HFFc6 (cell line): ENCODE data around the gene ART3. TPM values are rescaled to one million over a fixed set of nuclear protein-coding genes. Genes with fewer than 3 reads are reported as not detected.
A peak's percentile ranks its signal among the peaks of the same experiment; 100 is the strongest.

Experiments used
- DNase-seq: peaks from one replicate; pipeline ENCODE4 v3.0.0-alpha.2; 2018
- H3K27ac Mint-ChIP-seq: 2 replicates; pipeline ENCODE4 v1.8.0; 2020; ENCODE audit warnings: mild to moderate bottlenecking, mixed read lengths
- H3K27me3 Mint-ChIP-seq: 2 replicates; pipeline ENCODE4 v1.8.0; 2021; ENCODE audit warnings: mild to moderate bottlenecking, moderate library complexity, mixed read lengths; ENCODE audit not compliant: insufficient read depth
- H3K36me3 Mint-ChIP-seq: 2 replicates; pipeline ENCODE4 v1.8.0; 2021; ENCODE audit warnings: low read depth, mixed read lengths
- H3K4me1 Mint-ChIP-seq: 2 replicates; pipeline ENCODE4 v1.8.0; 2020; ENCODE audit warnings: low read depth, mixed read lengths
- H3K4me3 Mint-ChIP-seq: 2 replicates; pipeline ENCODE4 v1.8.0; 2020; ENCODE audit warnings: mild to moderate bottlenecking, moderate library complexity, mixed read lengths
- H3K9me3 Mint-ChIP-seq: 2 replicates; pipeline ENCODE4 v1.8.0; 2020; ENCODE audit warnings: mild to moderate bottlenecking, mixed read lengths
- CTCF ChIP-seq: fragments of 200-600 bp; sonication (generic); IDR thresholded peaks from 2 replicates; pipeline ENCODE4 v1.5.0; 2021; ENCODE audit warnings: antibody characterized with exemption, mild to moderate bottlenecking
- total RNA-seq, 6 experiments: library from RNA; stranded (reverse); fragmentation: NEBNext Ultra II Directional; extraction: Animal tissue kit (Norgen Biotek cat#: 25700); gene quantifications; 2 replicates in 1 of 6; 3 replicates in 5 of 6; pipeline ENCODE4 v1.2.3, GENCODE V29; 2021

ART3 gene
- total RNA-seq, 6 experiments from 2014 or later = not detected

GRCh38 chr4:76148142-76148865 is 73.8 kb downstream of the ART3 start, which contains the start of gene NUP54:
NUP54 (minus strand) TSS chr4:76148397; CDS start chr4:76148374, 23 bp downstream.
- Mint-ChIP-seq H3K9me3 (no peaks in the 10 kb centered on the region), H3K36me3 (peaks cover 10% of the 10 kb centered on the region; the same call in 1 of the 2 replicates), H3K4me1 (peaks cover 37% of the 10 kb centered on the region), H3K4me3 (peak within 1 kb of the TSS; percentile 99), H3K27ac (peak within 1 kb of the TSS; percentile 97), H3K27me3 (peaks cover 2% of the 10 kb centered on the region; the same call in 1 of the 2 replicates)
- peak; percentile 88 for DNase-seq
- no peak for TF ChIP-seq CTCF

- Mint-ChIP-seq H3K4me1 (peaks cover 19% of the 10 kb centered on the region), H3K4me3 (no peak overlapping the region), H3K9me3 (peaks cover 4% of the 10 kb centered on the region; the same call in 1 of the 2 replicates), H3K36me3 (peaks cover 17% of the 10 kb centered on the region), H3K27ac (no peak overlapping the region), H3K27me3 (peaks cover 2% of the 10 kb centered on the region; the same call in 1 of the 2 replicates)
- DNase-seq = no peak
- TF ChIP-seq CTCF = no peak
Observed at GRCh38 chr4:76153356-76153755, 78.8 kb downstream of the ART3 start.

GRCh38 chr4:76155979-76156378 is 81.5 kb downstream of the ART3 start:
- H3K27ac Mint-ChIP-seq = no peak overlapping the region
- no peaks in the 10 kb centered on the region for H3K4me1 Mint-ChIP-seq
- peaks cover 4% of the 10 kb centered on the region; the same call in 1 of the 2 replicates for H3K9me3 Mint-ChIP-seq
- DNase-seq = no peak
- H3K4me3 Mint-ChIP-seq = no peak overlapping the region
- peaks cover 23% of the 10 kb centered on the region for H3K36me3 Mint-ChIP-seq
- TF ChIP-seq CTCF = no peak
- H3K27me3 Mint-ChIP-seq = no peaks in the 10 kb centered on the region

GRCh38 chr4:76156635-76157034 is 82.1 kb downstream of the ART3 start:
- Mint-ChIP-seq H3K4me1 (no peaks in the 10 kb centered on the region), H3K9me3 (peaks cover 4% of the 10 kb centered on the region; the same call in 1 of the 2 replicates), H3K36me3 (peaks cover 30% of the 10 kb centered on the region), H3K4me3 (no peak overlapping the region), H3K27ac (no peak overlapping the region), H3K27me3 (no peaks in the 10 kb centered on the region)
- no peak for DNase-seq
- TF ChIP-seq CTCF = no peak

- H3K27ac Mint-ChIP-seq = no peak overlapping the region
- H3K4me1 Mint-ChIP-seq = no peaks in the 10 kb centered on the region
Observed at GRCh38 chr4:76160355-76160754, 85.8 kb downstream of the ART3 start.

More at GRCh38 chr4:76160355-76160754, 85.8 kb downstream of the ART3 start:
- TF ChIP-seq CTCF = no peak
- no peak overlapping the region for H3K4me3 Mint-ChIP-seq
- H3K9me3 Mint-ChIP-seq = no peaks in the 10 kb centered on the region
- no peak for DNase-seq
- H3K36me3 Mint-ChIP-seq = peaks cover 39% of the 10 kb centered on the region
- H3K27me3 Mint-ChIP-seq = no peaks in the 10 kb centered on the region

Other genes with a start within 250 kb of the ART3 start
- gene PPEF2, start 172.3 kb upstream of the ART3 start, total RNA-seq = not detected
- gene NAAA, start 133.7 kb upstream of the ART3 start, total RNA-seq = 10 to 100 TPM; 27.1 to 33.8 (median 30.4) TPM
- 10 to 100 TPM; 38.0 to 47.2 (median 41.6) TPM for gene SDAD1, start 83.8 kb upstream of the ART3 start, total RNA-seq
- gene CXCL9, start 67.2 kb upstream of the ART3 start, total RNA-seq = not detected
- gene CXCL10, start 51.2 kb upstream of the ART3 start, total RNA-seq = not detected
- not detected for gene CXCL11, start 38.6 kb upstream of the ART3 start, total RNA-seq
- gene NUP54, start 73.7 kb downstream of the ART3 start, total RNA-seq = 10 to 100 TPM; 25.7 to 37.8 (median 33.3) TPM
- gene SCARB2, start 139.1 kb downstream of the ART3 start, total RNA-seq = 100 to 1,000 TPM; 126 to 145 (median 138) TPM
- gene FAM47E, start 177.0 kb downstream of the ART3 start, total RNA-seq = under 1 TPM in 1 of 6 experiments, not detected in 5; 0.17 TPM
- gene STBD1, start 232.0 kb downstream of the ART3 start, total RNA-seq = 1 to 10 TPM; 4.3 to 6.0 (median 5.4) TPM